HG03575 (cell line): ENCODE measurements around the gene PSMA6.
A peak's percentile ranks its signal among the peaks of the same experiment; 100 is the strongest.
"Not testable (repeated sequence)": the region's sequence is repeated elsewhere in the genome, so short reads cannot be mapped to it uniquely, and the experiment has no call there.

Experiments
- ATAC-seq: cut with Tn5 transposase; IDR thresholded peaks from one replicate; pipeline ENCODE4 v1.9.1; 2021; ENCODE audit not compliant: unreplicated experiment, insufficient number of reproducible peaks, low FRiP score; ENCODE audit errors: extremely low read depth

PSMA6 gene

DNA sequence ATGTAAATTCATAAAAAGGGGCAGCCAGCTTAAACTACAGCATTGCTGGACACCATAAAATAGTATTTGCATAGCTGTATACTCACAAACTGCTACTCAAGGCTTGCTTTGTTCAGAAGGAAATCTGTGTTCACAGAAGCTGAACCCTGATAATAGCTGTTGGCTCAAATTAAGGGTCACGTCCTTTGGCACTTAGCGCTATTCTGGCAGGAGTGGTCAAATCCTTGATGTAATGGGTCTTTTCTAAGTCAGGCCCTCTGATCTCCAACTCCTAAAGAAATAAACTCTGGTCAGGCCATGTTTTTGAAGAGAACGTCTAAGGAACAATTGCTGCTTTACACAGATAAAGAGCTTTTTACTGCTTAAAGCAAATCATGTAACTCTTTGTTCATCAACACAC, 12.8 kb upstream of the PSMA6 start:
- ATAC-seq, result no peak

DNA sequence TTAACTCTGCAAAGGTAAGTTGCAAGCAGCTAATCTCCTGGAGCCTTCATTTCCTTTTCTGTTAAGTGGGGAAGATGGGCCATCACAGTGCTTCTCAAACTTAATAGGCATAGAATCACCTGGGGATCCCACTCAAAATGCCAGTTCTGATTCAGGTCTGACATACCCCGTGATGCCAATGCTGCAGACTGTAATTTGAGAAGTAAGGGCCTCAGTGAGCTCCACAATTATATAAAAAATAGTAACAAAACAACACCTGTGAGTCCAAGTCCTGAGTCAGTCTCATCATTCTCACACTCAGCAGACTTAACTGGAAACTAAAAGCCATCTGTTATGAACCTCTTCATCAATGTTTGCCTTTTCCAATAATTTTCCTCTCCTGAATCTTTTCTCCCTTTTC, 10.8 kb upstream of the PSMA6 start:
- no peak for ATAC-seq

DNA sequence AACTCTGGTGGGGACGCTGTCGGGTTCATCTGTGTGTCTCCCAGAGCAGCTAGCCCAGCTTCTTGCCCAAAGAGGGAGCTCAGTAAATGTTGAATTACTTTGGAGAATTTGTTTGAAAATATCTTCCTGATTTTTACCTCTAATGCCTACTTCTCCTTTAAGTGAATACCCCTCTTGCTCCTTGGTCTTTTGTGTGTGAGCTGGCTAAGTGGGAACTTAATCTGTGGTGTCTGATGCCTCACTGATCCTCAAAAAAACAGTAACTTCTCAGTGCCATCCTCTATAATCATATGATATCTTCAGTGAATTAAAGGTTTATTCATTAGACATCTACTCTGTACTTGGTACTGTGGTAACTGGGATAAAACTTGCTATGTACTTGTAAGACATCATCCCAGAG, 7.7 kb upstream of the PSMA6 start:
- ATAC-seq, result no peak

DNA sequence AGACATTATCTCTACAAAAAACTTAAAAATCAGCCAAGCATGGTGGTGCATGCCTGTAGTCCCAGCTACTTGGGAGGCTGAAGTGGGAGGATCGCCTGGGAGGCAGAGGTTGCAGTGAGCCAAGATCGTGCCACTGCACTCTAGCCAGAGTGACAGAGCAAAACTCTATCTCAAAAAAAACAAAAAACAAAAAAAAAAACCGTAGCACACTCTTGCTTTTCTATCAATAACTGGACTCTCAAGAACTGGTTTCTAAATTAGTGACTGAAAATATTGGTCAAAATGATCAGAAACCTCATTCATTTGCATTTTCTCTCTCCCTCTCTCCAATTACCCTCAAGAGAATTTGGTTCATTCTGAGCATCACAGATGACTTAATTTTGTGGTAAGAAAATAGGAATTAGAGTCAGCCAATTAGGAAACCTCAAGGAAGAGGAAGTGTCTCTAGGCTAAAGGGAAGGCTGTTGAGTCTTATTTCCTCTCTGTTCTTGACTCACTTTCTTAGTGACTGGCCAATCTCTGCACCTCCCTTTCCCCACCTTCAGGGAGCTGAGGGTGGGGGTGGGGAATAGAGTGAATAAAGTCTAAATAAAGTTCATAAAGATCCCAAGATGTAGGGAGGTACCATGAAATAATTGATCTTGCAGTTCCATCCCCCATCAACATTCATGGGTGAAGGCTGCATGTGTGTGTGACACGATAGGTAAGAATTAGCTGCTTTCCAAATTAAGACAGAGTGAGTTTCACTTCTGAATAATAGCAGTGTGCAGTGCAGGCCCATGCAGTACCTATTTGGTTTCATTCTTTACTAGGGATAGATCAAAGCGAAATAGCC, 6.8 kb upstream of the PSMA6 start:
- ATAC-seq, result peak; percentile 70

DNA sequence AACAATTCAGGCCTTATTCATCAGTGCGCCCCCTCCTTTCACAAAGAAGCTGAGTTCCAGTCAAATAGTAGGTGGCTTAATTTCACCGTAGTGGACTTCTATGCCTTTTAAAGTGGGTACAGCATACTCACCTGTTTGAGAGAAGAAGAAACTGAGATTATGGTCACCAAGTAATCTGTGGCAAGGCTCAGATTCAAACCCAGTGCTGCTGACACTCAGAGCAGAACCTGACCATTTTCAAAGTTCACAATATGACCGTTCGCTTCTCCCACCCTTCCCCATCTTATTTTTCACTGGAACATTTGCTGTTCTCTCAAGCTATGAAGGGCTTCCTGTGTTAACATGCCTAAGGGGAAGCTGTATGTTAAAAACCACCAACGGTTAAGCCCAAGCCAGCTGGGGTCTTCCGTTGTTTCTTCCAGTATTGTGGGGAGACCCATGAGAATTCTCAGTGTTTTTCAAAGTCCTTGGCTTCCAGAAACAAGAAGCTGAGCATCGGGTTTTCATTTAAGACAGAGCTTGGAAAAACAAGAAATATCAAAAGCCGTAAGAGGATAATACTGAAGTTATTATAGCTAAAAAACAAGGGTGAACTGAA, 6.1 kb upstream of the PSMA6 start:
- ATAC-seq, result peak; percentile 3

DNA sequence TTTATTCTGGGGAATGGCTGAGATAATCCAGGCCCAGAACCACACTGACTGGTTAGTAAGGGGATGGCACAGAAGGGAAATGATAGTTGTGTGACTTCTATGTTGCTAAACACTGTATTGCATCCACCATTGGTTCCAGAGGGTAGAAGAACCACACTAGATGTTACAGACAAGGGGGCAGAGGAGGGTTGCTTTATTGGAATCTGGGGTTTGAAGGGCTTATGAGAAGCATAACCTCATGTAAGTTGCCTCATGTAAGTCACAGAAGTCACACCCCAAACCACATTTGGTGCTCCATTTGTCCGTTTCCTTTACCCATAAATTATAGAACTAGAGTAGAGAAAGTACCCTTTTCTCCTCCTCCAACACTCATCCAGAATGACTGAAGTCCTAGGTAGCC, 5.5 kb upstream of the PSMA6 start:
- no peak for ATAC-seq

DNA sequence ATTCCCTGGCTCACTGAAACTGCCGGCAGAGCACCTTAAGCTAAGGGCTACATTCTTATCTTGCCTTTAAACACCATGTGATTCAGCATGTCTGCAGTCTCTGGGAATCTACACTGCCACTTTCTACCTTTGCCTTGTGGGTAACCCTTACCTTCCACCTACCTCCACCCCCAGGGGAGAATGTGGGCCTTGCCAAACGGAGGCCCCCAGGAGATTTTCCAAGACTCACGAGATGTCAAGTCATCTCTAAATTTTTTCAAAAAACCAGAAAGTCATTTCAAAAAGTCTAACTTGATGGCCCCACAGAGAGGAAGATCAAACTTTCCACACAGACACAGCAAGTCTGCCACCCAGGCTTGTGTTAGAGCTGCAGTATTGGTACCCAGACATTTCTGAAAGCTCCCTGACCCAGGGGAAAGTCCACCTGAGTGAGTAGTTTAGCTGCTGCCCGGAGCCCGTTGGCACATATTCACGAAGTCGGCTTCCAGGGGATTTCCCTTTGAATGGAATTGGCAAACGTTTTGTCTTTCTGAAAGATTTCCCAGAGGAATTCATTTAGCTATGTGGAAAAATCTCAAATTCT, 4.7 kb upstream of the PSMA6 start:
- ATAC-seq, result no peak

DNA sequence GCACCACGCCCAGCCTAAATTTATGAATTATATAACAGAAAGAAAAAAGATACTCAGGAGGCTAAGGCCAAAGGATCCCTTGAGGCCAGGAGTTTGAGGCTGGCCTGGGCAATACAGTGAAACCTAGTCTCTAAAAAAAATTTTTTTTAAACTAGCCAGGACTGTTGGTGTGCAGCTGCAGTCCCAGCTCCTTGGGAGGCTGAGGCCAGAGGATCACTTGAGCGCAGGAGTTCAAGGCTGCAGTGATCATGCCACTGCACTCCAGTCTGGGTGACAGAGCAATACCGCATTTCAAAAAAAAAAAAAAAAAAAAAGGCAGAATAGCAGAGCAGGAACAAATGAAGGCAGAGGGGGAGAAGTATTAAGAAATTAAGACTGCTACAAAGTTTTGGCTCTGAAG, 2.6 kb upstream of the PSMA6 start:
- ATAC-seq, result no peak

DNA sequence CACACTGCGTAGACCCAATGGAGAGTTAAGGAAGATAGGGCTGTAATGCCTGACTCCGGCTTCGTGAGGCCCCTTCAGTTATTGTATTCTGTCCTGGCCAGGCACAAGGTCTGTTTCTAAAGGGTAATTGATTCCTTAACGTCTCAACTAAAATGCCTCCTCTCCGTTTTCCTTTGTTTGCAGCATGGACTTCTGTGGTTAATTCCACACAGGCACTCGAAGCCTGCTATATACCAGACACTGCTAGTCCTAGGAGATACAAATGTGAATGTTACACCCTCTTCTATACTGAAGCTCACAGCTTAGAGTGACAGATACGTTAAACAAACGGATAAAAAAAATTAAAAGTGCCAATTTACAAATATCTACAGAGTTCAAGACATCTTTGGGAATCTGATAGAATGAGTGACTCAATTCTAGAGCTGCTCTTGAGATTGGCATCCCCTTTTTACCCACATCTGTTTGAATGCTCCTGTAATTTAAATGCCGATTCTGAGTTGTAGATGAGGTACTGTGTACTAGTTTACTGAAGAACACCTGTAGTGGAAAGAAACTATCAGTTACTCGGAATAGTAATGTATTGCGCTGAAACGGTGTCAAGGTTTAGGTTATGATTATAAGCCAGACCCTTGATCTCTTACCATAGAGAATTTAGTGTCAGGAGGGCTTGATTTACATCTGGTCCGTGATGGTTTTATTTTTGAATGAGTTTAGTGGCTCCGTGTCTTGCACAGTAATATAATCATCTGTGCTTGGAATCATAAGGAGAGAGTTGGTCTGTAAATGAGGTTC, 784 bp downstream of the PSMA6 start:
- no peak for ATAC-seq

DNA sequence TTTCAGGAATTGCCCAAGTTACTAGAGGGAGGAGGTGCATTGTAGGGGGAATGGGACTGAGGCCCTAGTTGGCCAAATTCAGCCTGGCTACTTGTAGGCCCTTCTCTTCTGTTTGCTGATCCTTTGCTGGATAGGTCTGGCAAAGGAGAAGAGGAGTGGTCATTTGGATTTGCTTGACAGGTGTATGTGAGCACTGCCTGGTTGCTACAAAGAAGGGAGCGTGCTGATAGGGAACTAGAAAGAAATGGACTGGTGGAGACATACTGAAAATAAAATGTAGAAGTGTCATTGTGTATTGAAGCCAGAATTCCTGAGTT, 3.6 kb downstream of the PSMA6 start:
- ATAC-seq, result no peak

DNA sequence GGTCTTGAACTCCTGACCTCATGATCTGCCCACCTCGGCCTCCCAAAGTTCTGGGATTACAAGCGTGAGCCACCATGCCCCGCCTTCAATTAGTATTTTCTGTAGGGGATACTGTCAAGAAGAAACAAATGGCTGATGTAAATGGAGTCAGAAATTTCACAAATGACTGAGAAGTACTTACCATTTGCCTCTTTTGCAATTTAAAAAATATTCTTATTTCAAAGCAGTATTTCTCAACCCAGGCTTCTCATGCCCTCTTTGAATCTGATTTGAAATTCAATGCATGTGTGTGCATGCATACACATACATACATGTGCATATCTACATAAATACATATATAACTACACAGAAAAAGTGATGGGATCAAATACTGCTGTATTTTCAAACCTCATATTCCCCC, 4.4 kb downstream of the PSMA6 start:
- no peak for ATAC-seq

DNA sequence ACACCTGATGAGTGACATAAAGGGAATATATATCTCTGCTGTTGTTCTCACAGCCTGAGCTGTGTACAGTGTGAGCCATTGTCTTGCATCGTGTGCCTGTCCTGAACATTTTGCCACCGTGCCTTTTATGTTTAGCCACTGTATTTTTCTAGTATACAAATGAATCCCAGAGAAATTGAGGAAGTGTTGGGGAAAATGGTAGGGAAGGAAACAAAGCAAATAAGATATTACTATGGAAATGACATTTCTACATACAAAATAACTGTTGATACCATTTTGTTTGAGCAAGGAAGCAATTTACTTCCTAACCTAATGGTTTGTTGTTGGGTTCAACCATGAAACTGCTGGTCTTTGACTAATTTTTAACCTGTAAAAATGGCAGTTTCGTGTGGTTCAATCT, 5.5 kb downstream of the PSMA6 start:
- ATAC-seq, result no peak

DNA sequence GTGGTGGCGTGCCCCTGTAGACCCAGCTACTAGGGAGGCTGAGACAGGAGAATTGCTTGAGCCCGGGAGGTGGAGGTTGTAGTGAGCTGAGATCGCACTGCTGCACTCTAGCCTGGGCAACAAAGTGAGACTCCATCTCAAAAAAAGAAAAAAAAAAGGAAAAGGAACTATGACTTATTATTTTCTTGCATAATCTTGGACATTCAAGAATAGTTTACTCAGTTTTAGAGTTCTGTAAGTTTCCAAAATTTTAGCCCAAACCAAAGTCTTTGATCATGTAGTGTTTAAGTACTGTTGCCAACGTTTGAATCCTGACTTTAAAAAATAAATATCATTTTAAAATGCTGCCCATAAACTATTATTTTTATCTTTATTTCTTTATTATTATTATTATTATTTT, 6.2 kb downstream of the PSMA6 start:
- no peak for ATAC-seq

DNA sequence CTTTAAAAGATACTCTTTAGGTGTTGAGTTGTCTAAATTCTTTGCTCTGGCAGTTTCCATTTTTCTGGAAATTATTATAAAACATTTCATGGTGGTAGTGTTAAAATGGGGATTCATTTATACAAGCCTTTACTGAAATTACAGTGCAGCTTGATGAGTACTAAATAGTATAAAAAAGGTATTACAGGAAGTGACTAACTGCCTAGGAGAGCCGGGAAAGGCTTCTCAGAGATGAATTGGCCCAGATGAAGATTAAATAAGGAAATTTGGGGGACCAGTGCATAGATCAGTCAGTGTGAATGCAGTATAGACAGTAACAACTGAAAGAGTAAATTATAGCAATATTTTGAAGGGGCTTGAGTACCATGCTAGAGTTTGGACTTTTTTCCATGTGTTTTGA, 7.5 kb downstream of the PSMA6 start:
- no peak for ATAC-seq

DNA sequence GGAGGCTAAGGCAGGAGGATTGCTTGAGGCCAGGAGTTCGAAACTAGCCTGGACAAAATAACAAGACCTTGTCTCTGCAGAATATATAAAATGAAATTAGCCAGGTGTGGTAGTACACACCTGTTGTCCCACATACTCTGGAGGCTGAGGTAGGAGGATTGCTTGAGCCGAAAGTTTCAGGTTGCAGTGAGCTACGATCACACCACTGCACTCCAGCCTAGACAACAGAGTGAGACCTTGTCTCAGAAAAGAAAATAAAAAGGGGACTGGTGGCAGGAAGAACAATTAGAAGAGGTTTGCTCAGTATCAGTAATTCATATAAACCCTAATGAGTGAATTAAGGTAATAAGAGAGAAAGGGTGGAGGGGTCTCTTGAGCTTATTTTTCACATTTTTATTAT, 8.0 kb downstream of the PSMA6 start:
- no peak for ATAC-seq

DNA sequence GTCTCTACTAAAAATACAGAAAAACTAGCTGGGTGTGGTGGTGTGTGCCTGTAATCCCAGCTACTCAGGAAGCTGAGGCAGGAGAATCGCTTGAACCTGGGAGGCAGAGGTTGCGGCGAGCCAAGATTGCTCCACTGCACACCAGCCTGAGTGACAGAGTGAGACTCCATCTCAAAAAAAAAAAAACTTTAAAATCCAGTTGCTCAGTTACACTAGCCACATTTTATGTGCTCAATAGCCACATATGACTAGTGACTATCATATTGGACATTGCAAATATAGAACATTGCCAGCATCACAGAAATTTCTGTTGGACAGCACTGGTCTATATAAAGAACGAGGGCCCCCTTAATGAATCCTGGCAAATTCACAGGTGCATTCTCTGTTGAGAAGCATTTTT, 9.2 kb downstream of the PSMA6 start:
- not testable (repeated sequence) for ATAC-seq

DNA sequence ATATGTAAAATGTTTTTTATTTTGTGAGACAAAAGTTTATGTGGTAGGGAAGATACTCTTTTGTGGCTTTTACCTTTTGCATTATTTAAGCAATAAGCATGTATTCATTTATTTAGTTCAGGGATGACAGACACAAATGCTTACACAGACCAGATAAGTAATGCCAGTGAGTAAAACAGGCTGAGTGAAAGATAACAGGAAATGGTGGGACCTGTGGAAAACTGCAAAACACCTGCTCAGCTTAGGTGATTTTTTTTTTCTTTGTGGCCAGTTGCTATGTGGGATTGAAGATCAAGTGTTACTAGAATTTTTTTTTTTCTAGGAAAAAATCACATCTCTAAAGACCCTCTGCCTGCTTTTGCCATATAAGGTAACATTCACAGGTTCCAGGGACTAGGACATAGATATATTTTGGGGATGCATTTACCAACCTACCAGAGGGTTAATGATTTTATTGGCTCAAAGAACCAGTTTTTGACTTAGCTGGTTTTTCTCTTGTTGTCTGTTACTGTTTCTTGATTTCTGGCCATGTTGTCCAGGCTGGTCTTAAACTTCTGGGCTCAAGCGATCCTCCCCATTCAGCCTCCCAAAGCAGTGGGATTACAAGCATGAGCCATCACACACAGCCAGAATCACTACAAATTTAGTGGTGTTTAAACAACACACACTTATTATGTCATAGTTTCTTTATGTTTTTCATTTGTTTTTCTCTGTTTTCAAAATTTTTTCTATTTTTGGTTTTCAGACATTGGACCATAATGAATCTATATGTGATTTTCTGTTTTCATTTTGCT, 9.8 kb downstream of the PSMA6 start:
- ATAC-seq, result no peak

DNA sequence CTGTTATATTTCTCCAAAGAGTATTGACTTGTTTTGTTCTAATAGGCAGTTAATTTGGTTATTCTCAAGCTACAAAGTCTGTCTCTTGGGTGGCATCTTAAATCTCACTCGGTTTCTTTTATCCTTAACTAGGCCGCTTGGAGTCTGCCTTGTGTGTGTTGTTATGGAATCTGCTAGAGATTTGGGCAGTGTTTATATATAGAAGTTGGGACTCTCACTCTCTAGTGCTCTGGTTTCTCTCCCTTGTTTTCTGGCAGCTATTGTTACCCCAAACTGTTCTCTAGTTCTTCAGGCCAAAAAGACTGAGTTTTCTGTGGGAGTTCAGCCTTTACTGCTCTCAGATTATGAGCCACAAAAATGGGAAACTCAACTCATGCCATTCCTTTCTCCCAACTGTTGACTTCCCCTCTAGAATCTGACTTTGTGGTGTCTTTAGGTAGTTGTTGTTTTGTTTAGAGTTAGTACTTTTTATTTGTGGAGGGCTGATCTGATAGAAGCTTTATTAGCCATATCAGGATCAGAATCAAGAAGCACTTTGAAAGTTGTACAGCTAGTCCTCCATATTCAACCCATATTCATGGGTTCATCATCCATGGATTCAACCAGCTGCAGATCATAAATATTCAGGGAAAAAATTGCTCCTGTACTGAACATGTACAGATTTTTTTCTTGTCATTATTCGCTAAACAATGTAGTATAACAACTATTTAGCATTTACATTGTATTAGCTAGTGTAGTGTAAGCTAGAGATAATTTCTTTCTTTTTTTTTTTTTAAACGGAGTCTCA, 11.2 kb downstream of the PSMA6 start:
- no peak for ATAC-seq
